HEK293 (cell line): Measurements from ENCODE around the gene XRCC2.

Experiments
- GLI4 ChIP-seq: fragments of 450-650 bp; formaldehyde crosslinking; IDR thresholded peaks from 2 replicates; pipeline ENCODE4 v1.5.1; 2016; ENCODE audit warnings: missing biosample characterization, missing genetic modification characterization
- ZNF555 ChIP-seq: fragments of 450-650 bp; formaldehyde crosslinking; conservative IDR thresholded peaks from 2 replicates; pipeline ENCODE4 v1.5.1; 2017; ENCODE audit warnings: missing biosample characterization, mild to moderate bottlenecking, missing genetic modification characterization, inconsistent platforms

DNA sequence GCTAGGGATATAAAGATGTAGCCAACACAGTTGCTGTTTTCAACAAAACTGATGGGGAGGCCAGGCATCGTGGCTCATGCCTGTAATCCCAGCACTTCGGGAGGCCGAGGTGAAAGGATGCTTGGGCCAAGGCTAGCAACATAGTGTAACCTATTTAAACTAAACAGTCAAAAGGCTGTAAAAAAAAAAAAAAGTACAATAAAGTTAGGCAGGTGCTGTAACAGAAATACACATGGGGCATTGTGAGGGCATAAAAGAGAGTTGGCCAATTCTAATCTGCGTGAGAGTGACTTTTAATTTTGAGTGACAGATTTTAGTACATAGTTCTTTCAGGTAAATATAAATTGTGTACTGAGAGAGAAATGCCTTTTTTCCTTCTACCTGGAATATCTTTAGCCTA lies 6.2 kb downstream of the XRCC2 start:
- TF ChIP-seq ZNF555, result no peak
- TF ChIP-seq GLI4 (tag by site-specific recombination), result no peak
